WTC11 (cell line): ENCODE measurements around the gene RIN3.

Experiments used
- AR ChIP-seq: fragments of 250-450 bp; sonication (Bioruptor Pico); IDR thresholded peaks from 2 replicates; pipeline ENCODE4 v1.9.0; 2021; ENCODE audit warnings: mild to moderate bottlenecking
- ATF1 ChIP-seq: sonication (generic); formaldehyde crosslinking; IDR thresholded peaks from 2 replicates; pipeline ENCODE4 v1.8.1; 2023; ENCODE audit warnings: mild to moderate bottlenecking, moderate library complexity, missing genetic modification reagents
- ATF2 ChIP-seq: sonication (generic); formaldehyde crosslinking; IDR thresholded peaks from 2 replicates; pipeline ENCODE4 v1.8.1; 2022; ENCODE audit warnings: low read depth, missing genetic modification reagents, borderline replicate concordance
- CTCF ChIP-seq: fragments of 200-600 bp; IDR thresholded peaks from 2 replicates; pipeline ENCODE4 v1.8.0; 2022; ENCODE audit warnings: antibody characterized with exemption
- E2F4 ChIP-seq: sonication (generic); formaldehyde crosslinking; IDR thresholded peaks from 2 replicates; pipeline ENCODE4 v1.8.1; 2022; ENCODE audit warnings: low read depth, mild to moderate bottlenecking, moderate library complexity, missing genetic modification reagents, borderline replicate concordance
- JUN ChIP-seq: sonication (generic); formaldehyde crosslinking; IDR thresholded peaks from 2 replicates; pipeline ENCODE4 v1.8.0; 2023; ENCODE audit warnings: mild to moderate bottlenecking, missing genetic modification reagents
- MAX ChIP-seq: sonication (generic); formaldehyde crosslinking; IDR thresholded peaks from 2 replicates; pipeline ENCODE4 v1.8.0; 2022; ENCODE audit warnings: mild to moderate bottlenecking, missing genetic modification reagents
- MLX ChIP-seq: sonication (generic); formaldehyde crosslinking; IDR thresholded peaks from 2 replicates; pipeline ENCODE4 v1.8.1; 2023; ENCODE audit warnings: mild to moderate bottlenecking, missing genetic modification reagents, moderate library complexity
- MYBL2 ChIP-seq: sonication (generic); formaldehyde crosslinking; IDR thresholded peaks from 2 replicates; pipeline ENCODE4 v1.8.1; 2023; ENCODE audit warnings: mild to moderate bottlenecking, moderate library complexity, missing genetic modification reagents
- SMAD3 ChIP-seq: sonication (generic); formaldehyde crosslinking; IDR thresholded peaks from 2 replicates; pipeline ENCODE4 v1.8.0; 2022; ENCODE audit warnings: missing genetic modification reagents, mild to moderate bottlenecking, borderline replicate concordance
- TEAD4 ChIP-seq: sonication (generic); formaldehyde crosslinking; IDR thresholded peaks from 2 replicates; pipeline ENCODE4 v1.8.0; 2022; ENCODE audit warnings: mild to moderate bottlenecking, missing genetic modification reagents
- TP53 ChIP-seq: sonication (generic); formaldehyde crosslinking; IDR thresholded peaks from 2 replicates; pipeline ENCODE4 v1.8.1; 2023; ENCODE audit warnings: mild to moderate bottlenecking, missing genetic modification reagents
- ZNF281 ChIP-seq: sonication (generic); formaldehyde crosslinking; IDR thresholded peaks from 2 replicates; pipeline ENCODE4 v1.8.0; 2023; ENCODE audit warnings: mild to moderate bottlenecking, missing genetic modification reagents
- ZNF512 ChIP-seq: sonication (generic); formaldehyde crosslinking; IDR thresholded peaks from 2 replicates; pipeline ENCODE4 v1.8.1; 2022; ENCODE audit warnings: missing genetic modification reagents, borderline replicate concordance

- TF ChIP-seq CTCF (no peak), JUN (CRISPR knock-in tag) (no peak), SMAD3 (no peak), E2F4 (CRISPR knock-in tag) (no peak), MAX (CRISPR knock-in tag) (no peak), ATF2 (no peak), ZNF281 (CRISPR knock-in tag) (no peak), TEAD4 (CRISPR knock-in tag) (no peak), MYBL2 (CRISPR knock-in tag) (no peak), ZNF512 (no peak), AR (CRISPR knock-in tag) (no peak), MLX (CRISPR knock-in tag) (no peak), TP53 (no peak), ATF1 (CRISPR knock-in tag) (no peak)
Observed at GRCh38 chr14:92649066-92649465, 135.5 kb downstream of the RIN3 start.
